ENCODE measurements around the gene DMPK.

The DMPK gene

DNA sequence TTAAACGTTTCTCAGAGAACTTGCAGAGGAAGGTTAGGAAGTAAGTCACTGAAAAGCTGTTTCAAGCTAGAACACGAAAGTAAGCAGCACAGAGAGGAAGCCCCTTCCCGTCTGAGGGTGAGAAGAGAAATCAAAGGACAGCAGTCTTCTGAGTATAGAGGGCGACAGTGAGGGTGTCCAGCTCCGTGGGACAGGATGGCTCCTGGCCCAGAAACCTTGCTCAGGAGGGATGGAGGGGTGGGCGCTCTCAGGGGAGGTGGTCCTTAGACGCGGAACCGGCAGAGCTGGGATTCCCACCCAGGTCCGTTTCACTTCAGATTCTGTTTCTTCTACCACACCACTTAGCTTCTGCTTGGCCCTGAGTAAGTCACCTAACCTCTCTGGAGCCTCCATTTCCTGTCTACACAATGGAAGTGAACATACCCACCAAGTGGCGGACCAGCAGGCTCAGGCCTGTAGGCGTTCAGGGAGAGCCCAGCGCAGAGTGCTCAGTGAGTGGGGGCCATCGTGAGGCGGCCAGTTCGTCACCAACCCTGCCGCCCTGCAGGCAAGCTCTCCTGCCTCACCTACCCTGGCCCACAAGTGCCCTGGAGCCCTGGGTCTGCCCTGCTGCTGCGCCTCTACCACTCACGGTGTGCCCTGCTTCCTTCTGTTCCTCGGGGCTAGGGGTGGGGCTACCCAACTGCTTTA is 38.3 kb upstream of the DMPK start:
- no peak for DNase-seq (ENCODE audit: extremely low read depth, low read depth)
- TF ChIP-seq, protein P1, sequence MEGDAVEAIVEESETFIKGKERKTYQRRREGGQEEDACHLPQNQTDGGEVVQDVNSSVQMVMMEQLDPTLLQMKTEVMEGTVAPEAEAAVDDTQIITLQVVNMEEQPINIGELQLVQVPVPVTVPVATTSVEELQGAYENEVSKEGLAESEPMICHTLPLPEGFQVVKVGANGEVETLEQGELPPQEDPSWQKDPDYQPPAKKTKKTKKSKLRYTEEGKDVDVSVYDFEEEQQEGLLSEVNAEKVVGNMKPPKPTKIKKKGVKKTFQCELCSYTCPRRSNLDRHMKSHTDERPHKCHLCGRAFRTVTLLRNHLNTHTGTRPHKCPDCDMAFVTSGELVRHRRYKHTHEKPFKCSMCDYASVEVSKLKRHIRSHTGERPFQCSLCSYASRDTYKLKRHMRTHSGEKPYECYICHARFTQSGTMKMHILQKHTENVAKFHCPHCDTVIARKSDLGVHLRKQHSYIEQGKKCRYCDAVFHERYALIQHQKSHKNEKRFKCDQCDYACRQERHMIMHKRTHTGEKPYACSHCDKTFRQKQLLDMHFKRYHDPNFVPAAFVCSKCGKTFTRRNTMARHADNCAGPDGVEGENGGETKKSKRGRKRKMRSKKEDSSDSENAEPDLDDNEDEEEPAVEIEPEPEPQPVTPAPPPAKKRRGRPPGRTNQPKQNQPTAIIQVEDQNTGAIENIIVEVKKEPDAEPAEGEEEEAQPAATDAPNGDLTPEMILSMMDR (IDR thresholded peaks at IDR 0.05; ENCODE audit: low read depth, low read length, missing control alignments) = no peak
- H3K4me3 ChIP-seq (replicated peaks; ENCODE audit: low read depth, low read length) = no peak overlapping the region

DNA sequence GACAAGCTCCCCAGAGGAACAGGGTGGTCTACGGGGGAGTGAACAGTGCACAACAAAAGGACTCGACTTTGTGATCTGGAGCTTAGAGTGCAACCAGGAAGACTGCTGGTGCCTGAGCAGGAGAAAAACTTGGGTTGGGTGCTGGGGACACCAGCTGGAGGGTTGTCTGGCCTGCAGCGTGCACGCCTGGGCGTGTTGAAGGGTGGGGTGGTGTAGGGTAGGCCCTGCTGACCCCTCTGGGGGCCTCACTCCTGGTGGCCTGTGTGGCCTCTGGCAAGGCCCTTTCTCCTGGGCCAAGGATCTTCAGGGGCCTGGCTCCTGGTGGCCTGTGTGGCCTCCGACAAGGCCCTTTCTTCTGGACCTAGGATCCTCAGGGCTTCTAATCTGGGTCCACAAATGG is 37.5 kb upstream of the DMPK start:
- no peak for DNase-seq (ENCODE audit: extremely low read depth, low read depth)
- H3K4me3 ChIP-seq (replicated peaks; ENCODE audit: low read depth, low read length) = no peak overlapping the region
- TF ChIP-seq, protein P1 (IDR thresholded peaks at IDR 0.05; ENCODE audit: low read depth, low read length, missing control alignments) = no peak

DNA sequence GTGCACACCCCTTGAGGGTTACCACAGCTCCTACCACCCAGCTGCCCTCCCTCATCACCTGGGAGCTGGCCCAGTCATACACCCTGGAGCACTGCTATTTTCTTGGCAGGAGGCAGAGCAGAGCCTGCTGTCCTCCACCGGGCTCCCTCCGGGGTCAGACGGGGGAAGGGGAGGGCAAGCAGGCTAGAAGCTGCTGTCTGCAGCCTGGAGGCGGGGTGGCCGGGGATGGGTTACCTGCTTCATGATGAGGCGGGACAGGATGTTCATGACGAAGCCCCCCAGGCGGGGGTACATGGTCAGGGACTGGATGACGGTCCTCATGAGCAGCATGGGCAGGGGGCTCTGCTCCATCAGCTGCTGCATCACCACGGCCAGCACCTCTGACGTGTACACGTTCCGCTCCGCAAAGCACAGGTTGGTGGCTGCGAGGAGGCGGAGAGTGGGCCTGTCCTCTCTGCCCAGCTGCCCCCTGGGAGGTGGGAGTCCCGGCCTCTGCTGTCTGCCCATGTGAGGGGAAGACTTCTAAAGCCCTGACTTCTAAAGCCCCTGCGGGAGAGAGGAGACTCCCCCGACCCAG is 35.5 kb upstream of the DMPK start:
- no peak overlapping the region for H3K4me3 ChIP-seq (replicated peaks; ENCODE audit: low read depth, low read length)
- DNase-seq (ENCODE audit: extremely low read depth, low read depth) = no peak
- TF ChIP-seq, protein P1 (IDR thresholded peaks at IDR 0.05; ENCODE audit: low read depth, low read length, missing control alignments) = no peak

DNA sequence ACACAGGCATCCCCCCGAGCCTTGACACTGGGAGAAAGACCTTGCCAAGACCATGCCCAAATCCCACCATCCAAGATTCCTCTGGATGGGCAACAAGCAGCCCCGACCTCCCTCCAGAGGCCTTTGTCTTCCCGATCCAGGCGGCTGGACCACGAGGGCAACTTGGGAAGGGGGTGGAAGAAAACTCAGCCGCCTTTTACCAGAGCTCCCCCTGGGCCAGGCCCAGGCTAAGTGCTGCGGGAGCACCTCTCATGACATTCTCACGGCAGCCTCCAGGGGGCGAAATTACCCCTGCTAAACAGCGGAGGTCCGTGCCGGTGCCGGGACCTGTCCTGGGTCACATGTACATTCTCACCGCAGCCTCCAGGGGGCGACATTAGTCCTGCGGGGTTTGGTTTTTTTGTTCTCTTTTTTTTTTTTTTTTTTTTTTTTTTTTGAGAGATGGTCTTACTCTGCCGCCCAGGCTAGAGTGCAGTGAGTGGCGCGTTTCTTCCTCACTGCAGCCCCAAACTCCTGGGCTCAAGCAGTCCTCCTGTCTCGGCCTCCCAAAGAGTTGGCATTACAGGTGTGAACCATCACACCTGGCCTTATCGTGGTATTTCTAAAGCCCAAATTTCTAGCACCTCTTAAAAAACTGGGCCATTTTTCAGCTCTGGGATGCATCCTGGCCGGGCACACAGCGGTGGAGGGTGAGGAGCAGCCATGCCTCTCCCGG is 34.9 kb upstream of the DMPK start:
- H3K4me3 ChIP-seq (replicated peaks; ENCODE audit: low read depth, low read length) = no peak overlapping the region
- TF ChIP-seq, protein P1 (IDR thresholded peaks at IDR 0.05; ENCODE audit: low read depth, low read length, missing control alignments) = peak; percentile 99
- DNase-seq (ENCODE audit: extremely low read depth, low read depth) = peak; percentile 90

DNA sequence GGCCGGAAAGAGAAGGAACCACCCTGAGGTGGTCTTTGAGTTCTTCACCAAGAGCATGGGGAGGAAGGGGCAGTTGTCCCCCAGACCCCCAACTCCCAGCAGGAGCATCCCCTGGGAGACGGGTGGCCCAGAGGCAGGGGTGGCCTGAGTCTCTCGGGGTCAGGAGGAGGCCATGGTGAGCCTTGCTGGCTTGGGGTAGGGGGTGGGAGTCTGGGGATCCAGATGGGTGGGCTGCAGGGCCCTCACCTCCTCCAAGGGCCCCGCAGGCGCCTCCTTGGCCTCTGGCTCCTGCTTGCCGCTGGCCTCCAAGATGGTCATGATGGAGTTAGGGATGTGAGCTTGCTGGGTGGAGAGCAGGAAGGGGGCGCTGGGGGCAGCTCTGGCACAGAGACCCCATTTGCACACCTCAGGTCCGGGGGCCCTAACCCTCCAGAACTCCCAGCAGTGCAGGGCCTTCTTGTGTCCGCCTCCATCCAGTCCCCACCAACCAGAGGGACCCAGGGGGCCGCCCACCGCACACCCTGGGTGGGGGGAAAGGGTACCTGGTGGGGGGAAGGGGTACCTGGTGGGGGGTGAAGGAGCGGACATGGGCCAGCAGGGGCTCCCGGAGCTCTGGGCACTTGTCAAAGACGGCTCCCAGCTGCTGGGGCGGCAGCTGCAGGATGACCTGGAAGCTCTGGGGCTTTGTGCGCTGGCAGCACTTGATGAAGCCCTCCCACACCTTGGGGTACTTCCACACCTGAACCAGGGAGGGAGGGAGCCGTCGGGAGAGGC is 34.1 kb upstream of the DMPK start:
- no peak for DNase-seq (ENCODE audit: extremely low read depth, low read depth)
- H3K4me3 ChIP-seq (replicated peaks; ENCODE audit: low read depth, low read length) = no peak overlapping the region
- TF ChIP-seq, protein P1 (IDR thresholded peaks at IDR 0.05; ENCODE audit: low read depth, low read length, missing control alignments) = no peak

DNA sequence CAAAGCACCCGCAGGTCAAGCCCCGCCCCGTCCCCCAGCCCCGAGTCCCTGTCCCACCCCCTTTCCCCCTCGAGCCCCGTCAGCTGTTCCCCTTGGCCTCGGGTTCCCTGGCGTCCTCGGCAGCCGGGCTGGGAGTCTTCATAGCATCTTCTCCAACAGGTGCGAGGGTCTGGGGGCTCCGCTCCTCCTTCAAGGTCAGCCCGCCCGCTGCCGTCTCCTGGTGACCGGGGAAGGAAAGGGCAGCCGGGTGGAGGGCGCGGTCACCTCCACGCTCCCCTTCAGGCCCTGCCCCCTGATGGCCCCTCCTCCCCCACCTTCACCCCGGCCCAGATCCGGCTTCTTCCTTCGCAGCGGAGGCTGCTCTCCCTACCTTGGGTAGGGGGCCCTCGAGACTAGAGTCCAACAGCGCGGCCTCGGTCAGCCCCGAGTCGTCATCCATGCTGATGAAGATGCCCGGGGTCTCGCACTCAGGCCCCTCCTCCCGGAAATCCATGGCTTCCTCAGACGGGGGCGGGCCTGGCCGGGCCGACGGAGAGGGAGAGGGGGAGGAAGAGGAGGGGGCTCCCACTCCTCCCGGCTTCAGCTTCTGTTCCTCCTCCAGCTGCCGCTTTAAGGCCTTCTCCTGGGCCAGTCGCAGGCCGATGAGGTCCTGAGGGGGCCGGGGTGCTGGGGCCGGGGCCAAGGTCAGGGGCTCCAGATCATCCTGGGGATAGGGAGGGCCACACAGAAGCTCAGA is 33.4 kb upstream of the DMPK start:
- no peak overlapping the region for H3K4me3 ChIP-seq (replicated peaks; ENCODE audit: low read depth, low read length)
- TF ChIP-seq, protein P1 (IDR thresholded peaks at IDR 0.05; ENCODE audit: low read depth, low read length, missing control alignments) = no peak
- DNase-seq (ENCODE audit: extremely low read depth, low read depth) = no peak

Data from HFF-Myc (cell line).